Measurements from ENCODE around the gene SPACA6. TPM values are rescaled to one million over a fixed set of nuclear protein-coding genes. Genes with fewer than 3 reads are reported as not detected.

Gene SPACA6
- total and polyA plus RNA-seq, 9 of the 15 experiments (the other 6 are each of a cell fraction or from before 2014, with no cell fraction given), result 1.3 to 17.3 (median 6.2) TPM

DNA sequence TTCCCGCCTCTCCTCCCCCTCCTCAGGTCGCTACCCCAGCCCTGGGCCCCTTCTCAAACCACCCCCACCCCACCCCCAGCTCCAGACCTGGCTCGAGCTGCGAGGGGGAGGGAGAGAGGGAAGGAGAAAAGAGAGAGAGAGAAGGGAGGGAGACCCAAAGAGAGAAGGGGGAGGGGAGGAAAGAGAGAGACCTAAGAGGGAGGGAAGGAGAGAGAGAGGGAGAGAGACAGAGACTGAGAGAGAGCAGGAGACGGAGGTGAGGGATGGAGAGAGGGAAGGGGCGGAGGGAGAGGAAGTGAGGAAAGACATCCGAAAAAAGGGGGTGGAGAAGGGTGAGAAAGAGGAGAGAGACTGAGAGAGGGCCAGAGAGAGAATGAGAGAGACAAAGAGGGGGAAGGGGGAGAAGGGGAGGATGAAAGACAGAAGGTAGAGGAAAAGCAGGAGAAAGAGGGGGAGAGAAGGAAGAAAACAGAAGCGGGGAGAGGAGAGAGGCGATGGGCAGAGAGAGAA lies 2.0 kb upstream of the SPACA6 start (continued):
- TF ChIP-seq MYBL2 (IDR thresholded peaks at IDR 0.05; ENCODE audit: low read depth) (no peak), MYBL2 (CRISPR knock-in tag; IDR thresholded peaks at IDR 0.05; ENCODE audit: borderline replicate concordance) (no peak), MCM3 (IDR thresholded peaks at IDR 0.05) (no peak), POLR2A (conservative IDR thresholded peaks at IDR 0.05) (peak; percentile 59)

DNA sequence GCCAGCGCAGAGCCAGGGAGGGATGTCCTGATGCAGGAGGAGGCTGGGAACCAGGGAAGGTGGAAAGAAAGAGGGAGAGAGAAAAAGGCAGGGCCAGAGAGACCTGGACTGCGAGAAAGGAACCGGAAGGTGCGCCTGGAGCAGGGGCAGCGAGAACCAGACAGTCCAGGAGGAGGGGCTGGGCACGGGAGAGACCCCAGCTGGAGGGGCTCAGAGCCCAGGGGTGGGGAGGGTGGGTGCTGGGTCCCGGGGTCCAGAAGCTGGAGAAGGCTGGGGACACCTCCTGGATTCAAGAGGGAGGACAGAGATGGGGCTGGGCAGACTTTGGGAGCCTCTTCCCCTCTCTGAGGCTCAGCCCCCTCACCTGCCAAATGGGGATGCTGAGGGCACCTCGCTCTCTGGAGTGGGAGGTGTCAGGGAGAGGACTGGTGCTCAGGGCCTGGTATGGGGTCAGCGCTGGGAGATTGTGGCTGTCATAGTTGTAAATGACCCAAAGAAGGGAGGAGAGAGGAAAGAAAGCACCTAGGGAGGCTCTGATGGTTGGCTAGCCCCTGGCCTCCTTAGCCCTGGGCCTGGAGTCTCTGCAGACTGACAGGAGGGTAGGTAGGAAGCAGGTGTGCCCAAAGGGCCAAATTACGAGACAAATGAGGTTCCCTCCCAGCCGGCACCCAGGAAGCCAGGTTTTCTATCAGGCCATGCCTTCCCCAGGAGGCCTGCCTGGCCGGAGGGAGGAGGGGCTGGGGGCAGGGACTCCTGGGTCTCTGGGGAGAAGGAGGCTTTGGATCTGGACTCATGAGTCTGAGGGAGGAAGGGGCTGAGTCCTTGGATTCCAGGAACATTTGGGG lies 1.3 kb upstream of the SPACA6 start:
- DNase-seq (ENCODE audit: extremely low read depth in 1 of 4, low spot score in 3 of 4) (peak in 1 of 4 experiments; percentile 35), ATAC-seq (no peak), FAIRE-seq (no peak)
- Histone ChIP-seq H3K4me1 (replicated peaks in 1 of 2; ENCODE audit: control insufficient read depth in 2 of 2, insufficient read depth in 2 of 2, low read length in 2 of 2) (peaks cover 23 to 65% of the 10 kb centered on the region in 2 experiments), H3K9me1 (ENCODE audit: control insufficient read depth, insufficient read depth, low read length) (no peaks in the 10 kb centered on the region), H3K27ac (ENCODE audit: extremely low read depth, low read depth, low read length) (peak overlapping the region; percentile 69), H3K9ac (ENCODE audit: insufficient read depth in 1 of 2, low read depth in 2 of 2, low read length in 2 of 2) (peak overlapping the region; percentile 59 to 86), H3K9me3 (replicated peaks; ENCODE audit: control insufficient read depth, insufficient read depth, low read depth, low read length) (no peaks in the 10 kb centered on the region), H2AFZ (ENCODE audit: low read depth, low read length) (no peak overlapping the region), H3K4me2 (ENCODE audit: insufficient read depth, low read length) (peak overlapping the region; percentile 86), H3K4me3 (peak overlapping the region; percentile 52), H3K27me3 (ENCODE audit: control insufficient read depth in 2 of 2, insufficient read depth in 2 of 2, low read length in 2 of 2) (no peaks in the 10 kb centered on the region), H4K20me1 (replicated peaks; ENCODE audit: control insufficient read depth, insufficient read depth, low read length) (no peaks in the 10 kb centered on the region), H3K36me3 (ENCODE audit: control insufficient read depth, insufficient read depth, low read length) (peaks cover 36% of the 10 kb centered on the region; the same call in 1 of the 3 replicates), H3K79me2 (ENCODE audit: control insufficient read depth, insufficient read depth, low read length) (peaks cover 65% of the 10 kb centered on the region)
- in situ Hi-C loops (cut with MboI), result no loop called here
- intact Hi-C loops (cut with micrococcal nuclease), result no loop called here
- BruUV-seq (replicated peaks), result no TSS peak
- 19% methylated on average over 5 of the region's 12 CpGs for WGBS (ENCODE audit: insufficient coverage, low coverage, missing lambda C conversion rate)
- ChIA-PET POLR2A (interaction anchor here (0.6 kb wide), 1 partner anchor 301 kb away, joined by 3 read pairs; no protein-coding TSS in a partner anchor), CTCF (ENCODE audit: low intra/inter-chr PET ratio) (no interaction called here)
- TF ChIP-seq, protein P1, sequence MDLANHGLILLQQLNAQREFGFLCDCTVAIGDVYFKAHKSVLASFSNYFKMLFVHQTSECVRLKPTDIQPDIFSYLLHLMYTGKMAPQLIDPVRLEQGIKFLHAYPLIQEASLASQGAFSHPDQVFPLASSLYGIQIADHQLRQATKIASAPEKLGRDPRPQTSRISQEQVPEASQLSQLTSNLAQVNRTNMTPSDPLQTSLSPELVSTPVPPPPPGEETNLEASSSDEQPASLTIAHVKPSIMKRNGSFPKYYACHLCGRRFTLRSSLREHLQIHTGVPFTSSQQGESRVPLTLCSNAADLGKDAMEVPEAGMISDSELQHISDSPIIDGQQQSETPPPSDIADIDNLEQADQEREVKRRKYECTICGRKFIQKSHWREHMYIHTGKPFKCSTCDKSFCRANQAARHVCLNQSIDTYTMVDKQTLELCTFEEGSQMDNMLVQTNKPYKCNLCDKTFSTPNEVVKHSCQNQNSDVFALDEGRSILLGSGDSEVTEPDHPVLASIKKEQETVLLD (IDR thresholded peaks at IDR 0.05), result 0 out of 2 replicates have a peak, but pooled peaks have one; percentile 45
- no peak for TF ChIP-seq HDAC6 (IDR thresholded peaks at IDR 0.05; ENCODE audit: low read depth, low read length)
- TF ChIP-seq, protein P2, sequence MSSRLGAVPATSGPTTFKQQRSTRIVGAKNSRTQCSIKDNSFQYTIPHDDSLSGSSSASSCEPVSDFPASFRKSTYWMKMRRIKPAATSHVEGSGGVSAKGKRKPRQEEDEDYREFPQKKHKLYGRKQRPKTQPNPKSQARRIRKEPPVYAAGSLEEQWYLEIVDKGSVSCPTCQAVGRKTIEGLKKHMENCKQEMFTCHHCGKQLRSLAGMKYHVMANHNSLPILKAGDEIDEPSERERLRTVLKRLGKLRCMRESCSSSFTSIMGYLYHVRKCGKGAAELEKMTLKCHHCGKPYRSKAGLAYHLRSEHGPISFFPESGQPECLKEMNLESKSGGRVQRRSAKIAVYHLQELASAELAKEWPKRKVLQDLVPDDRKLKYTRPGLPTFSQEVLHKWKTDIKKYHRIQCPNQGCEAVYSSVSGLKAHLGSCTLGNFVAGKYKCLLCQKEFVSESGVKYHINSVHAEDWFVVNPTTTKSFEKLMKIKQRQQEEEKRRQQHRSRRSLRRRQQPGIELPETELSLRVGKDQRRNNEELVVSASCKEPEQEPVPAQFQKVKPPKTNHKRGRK (tag; IDR thresholded peaks at IDR 0.05), result peak; percentile 79
- TF ChIP-seq ZBTB7A (IDR thresholded peaks at IDR 0.05; ENCODE audit: borderline replicate concordance, control insufficient read depth, low read depth, low read length), result peak; percentile 66; the same call in 1 of the 2 replicates
